BJ (cell line): Measurements from ENCODE around the gene CD300A. TPM values are rescaled to one million over a fixed set of nuclear protein-coding genes. Genes with fewer than 3 reads are reported as not detected.

Experiments
- CTCF ChIA-PET: fragments of 350-600 bp; formaldehyde crosslinking; extraction: SDS; loops from one replicate; lab custom pipeline; 2021; ENCODE audit warnings: antibody characterized with exemption, inconsistent platforms; lab: Yijun Ruan, JAX
- POLR2A ChIA-PET: fragments of 300-600 bp; sonication (Branson Sonifier 250); formaldehyde crosslinking; extraction: SDS; loops from one replicate; lab custom pipeline; 2021; ENCODE audit warnings: antibody characterized with exemption; lab: Charles Lee
- DNase-seq: peaks from one replicate; pipeline ENCODE4 v3.0.0-alpha.2; 2011; ENCODE audit warnings: low read depth
- H3K27me3 ChIP-seq: 2 replicates; pipeline ENCODE4 v1.6.0; 2011; ENCODE audit warnings: low read length; ENCODE audit not compliant: control insufficient read depth, insufficient read depth
- H3K36me3 ChIP-seq: 2 replicates; pipeline ENCODE4 v1.5.1; 2011; ENCODE audit warnings: low read length; ENCODE audit not compliant: control insufficient read depth, insufficient read depth
- H3K4me3 ChIP-seq: 2 replicates; pipeline ENCODE4 v1.5.1; 2011; ENCODE audit warnings: low read depth, mild to moderate bottlenecking, control low read depth, low read length
- polyA plus RNA-seq: library from polyadenylated mRNA; depleted of rRNA; stranded (reverse); fragments of >200 nt; gene quantifications from 2 replicates; pipeline ENCODE4 v1.2.3, GENCODE V29; 2011
- TF ChIP-seq, protein P1 (sequence below): IDR thresholded peaks from 2 replicates; pipeline ENCODE4 v1.5.1; 2011; ENCODE audit warnings: low read depth, mild to moderate bottlenecking, control low read depth, inconsistent platforms, low read length, moderate library complexity; ENCODE audit not compliant: insufficient read depth

Gene CD300A
- polyA plus RNA-seq, 1 experiment, result not detected

DNA sequence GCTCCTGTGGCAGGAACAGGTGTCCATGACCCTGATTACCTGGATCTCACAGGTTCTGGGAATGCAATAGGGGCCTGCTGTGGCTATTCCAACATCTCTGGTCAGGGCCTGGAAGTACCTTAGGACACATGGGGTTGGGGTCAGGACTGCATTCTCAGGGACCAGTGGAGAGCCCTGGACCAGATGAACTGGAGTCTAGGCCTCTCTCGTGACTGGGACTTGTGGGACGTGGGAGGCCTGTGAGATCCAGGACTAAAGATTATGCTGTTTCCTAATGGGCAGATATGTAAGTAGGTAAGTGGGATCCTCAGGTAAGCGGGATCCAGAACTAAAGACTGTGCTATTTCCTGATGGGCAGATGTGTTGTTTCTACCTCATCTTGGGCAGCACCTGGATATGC lies 16.2 kb upstream of the CD300A start:
- Histone ChIP-seq H3K36me3 (no peaks in the 10 kb centered on the region), H3K4me3 (no peak overlapping the region), H3K27me3 (no peaks in the 10 kb centered on the region)
- ChIA-PET POLR2A (no interaction called here), CTCF (interaction anchor here (1.0 to 3.3 kb wide), 3 partner anchors 8 to 82 kb away, joined by 4 to 22 read pairs (median 5); partner anchors contain the start of gene GPR142)
- no peak for DNase-seq
- TF ChIP-seq, protein P1, sequence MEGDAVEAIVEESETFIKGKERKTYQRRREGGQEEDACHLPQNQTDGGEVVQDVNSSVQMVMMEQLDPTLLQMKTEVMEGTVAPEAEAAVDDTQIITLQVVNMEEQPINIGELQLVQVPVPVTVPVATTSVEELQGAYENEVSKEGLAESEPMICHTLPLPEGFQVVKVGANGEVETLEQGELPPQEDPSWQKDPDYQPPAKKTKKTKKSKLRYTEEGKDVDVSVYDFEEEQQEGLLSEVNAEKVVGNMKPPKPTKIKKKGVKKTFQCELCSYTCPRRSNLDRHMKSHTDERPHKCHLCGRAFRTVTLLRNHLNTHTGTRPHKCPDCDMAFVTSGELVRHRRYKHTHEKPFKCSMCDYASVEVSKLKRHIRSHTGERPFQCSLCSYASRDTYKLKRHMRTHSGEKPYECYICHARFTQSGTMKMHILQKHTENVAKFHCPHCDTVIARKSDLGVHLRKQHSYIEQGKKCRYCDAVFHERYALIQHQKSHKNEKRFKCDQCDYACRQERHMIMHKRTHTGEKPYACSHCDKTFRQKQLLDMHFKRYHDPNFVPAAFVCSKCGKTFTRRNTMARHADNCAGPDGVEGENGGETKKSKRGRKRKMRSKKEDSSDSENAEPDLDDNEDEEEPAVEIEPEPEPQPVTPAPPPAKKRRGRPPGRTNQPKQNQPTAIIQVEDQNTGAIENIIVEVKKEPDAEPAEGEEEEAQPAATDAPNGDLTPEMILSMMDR, result no peak

DNA sequence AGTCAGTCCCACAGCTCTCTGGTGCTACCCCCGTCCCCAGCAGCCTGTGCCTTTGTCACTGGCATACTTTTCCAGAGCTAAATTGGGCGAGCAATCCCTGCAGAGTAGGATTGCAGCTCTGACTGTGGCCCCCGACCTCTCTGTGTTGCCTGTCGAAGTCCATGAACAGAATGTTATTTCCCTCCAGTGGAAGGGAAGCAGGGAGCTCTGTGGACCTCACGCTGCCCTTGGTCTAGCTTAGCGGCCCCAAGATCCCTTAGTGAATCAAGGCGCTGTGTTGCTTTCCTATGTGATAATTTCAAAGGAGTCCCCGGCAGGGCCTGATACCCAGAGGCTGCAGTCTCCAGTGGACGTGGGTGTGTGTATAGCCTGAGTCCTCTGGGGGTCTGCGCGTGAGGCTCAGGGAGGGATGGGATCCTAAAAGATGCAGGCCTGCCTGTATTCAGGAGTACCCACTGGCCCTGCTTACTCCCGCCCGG lies 15.5 kb upstream of the CD300A start:
- no peaks in the 10 kb centered on the region for H3K36me3 ChIP-seq
- TF ChIP-seq, protein P1, result no peak
- ChIA-PET CTCF (interaction anchor here (3.3 kb wide), 1 partner anchor 71 kb away, joined by 22 read pairs; no protein-coding TSS in a partner anchor), POLR2A (no interaction called here)
- H3K4me3 ChIP-seq, result no peak overlapping the region
- DNase-seq, result no peak
- no peaks in the 10 kb centered on the region for H3K27me3 ChIP-seq

DNA sequence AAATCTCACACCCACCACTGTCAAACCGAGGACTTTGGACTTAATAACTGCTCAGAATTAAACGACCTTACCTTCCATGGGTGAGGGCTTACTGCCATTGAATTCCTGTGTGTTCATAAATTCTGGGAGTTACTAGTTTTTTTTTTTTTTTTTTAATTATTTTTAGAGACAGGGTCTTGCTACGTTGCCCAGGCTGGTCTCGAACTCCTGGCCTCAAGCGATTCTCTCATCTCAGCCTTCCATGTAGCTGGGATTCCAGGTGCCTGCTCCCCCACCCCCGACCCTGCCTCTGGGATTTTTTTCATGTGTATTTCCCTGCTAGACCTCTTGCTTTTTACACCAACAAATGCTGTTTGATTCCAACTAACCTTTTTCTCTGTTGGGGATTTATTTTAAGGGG lies 14.9 kb upstream of the CD300A start:
- no peak overlapping the region for H3K4me3 ChIP-seq
- no peaks in the 10 kb centered on the region for H3K27me3 ChIP-seq
- POLR2A ChIA-PET, result no interaction called here
- DNase-seq, result no peak
- CTCF ChIA-PET, result interaction anchor here (3.3 kb wide), 1 partner anchor 72 kb away, joined by 22 read pairs; no protein-coding TSS in a partner anchor
- TF ChIP-seq, protein P1, result no peak
- no peaks in the 10 kb centered on the region for H3K36me3 ChIP-seq

DNA sequence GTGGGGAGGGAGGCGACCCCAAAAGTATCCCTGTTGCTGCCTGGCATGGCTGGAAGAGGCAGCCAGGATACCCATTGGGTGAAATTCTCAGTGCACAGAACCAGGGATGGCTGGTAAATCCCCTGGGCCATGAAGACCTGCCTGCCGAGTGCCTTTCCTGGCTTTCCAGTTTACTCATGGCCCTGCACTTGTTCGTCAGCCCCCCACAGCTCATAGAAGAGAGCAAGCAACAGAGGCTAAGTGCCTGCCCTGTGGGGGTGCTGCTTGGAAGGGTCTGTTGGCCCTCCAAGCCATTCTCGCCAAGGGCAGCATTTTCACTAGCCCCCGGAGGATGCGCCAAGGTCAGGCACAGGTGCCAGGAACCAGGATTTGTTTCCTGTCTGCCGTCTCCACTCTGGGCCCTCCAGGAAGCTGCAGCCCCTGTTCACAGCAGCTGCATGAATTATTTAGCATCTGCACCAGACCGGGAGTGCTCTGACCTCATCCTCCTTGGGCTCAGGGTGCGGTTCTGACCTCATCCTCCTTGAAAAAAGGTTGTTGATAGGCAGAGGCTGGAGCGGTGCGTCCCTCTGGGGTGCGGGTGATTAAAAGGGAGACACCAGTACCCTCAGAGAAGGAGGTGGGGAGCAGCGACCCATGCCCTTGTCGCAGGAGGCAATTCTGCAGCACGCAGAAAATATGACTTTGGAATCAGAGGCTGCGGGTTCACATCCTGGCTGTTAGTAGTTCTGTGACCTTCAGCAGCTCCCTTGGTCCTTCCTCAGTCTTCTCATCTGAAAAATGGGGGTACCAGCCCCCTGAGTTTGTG lies 14.2 kb upstream of the CD300A start:
- H3K36me3 ChIP-seq, result no peaks in the 10 kb centered on the region
- ChIA-PET POLR2A (no interaction called here), CTCF (interaction anchor here (3.3 to 7.6 kb wide), 2 partner anchors 72 to 84 kb away, joined by 22 to 94 read pairs; partner anchors contain the start of gene GPR142)
- H3K4me3 ChIP-seq, result no peak overlapping the region
- no peak for DNase-seq
- TF ChIP-seq, protein P1, result no peak
- H3K27me3 ChIP-seq, result no peaks in the 10 kb centered on the region
